Tibial nerve (tissue), 3 donors: ENCODE results near the gene FIGNL1.

Experiments
- CTCF ChIP-seq, 5 experiments: fragments of 200-600 bp in 3 of 5; fragments of 450-650 bp in 2 of 5; sonication (generic) in 3 of 5; IDR thresholded peaks; one replicate each; pipeline ENCODE4 v1.5.1; 2016 to 2019; ENCODE audit warnings: antibody characterized with exemption in 5 of 5, mild to moderate bottlenecking in 3 of 5, moderate library complexity in 2 of 5
- POLR2A ChIP-seq, 2 donors: fragments of 450-650 bp; IDR thresholded peaks; one replicate each; pipeline ENCODE4 v1.6.1; 2017; ENCODE audit warnings: antibody characterized with exemption in 2 of 2, mild to moderate bottlenecking in 2 of 2, moderate library complexity in 2 of 2

- TF ChIP-seq POLR2A (IDR thresholded peaks at IDR 0.05) (no peak), CTCF (IDR thresholded peaks at IDR 0.05) (no peak)
Measured at GRCh38 chr7:50492770-50493519, 42.8 kb upstream of the FIGNL1 start.
